Caki2 (cell line): ENCODE results near the gene ZNF93. TPM values are rescaled to one million over a fixed set of nuclear protein-coding genes. Genes with fewer than 3 reads are reported as not detected.
"Not testable (repeated sequence)": the region's sequence is repeated elsewhere in the genome, so short reads cannot be mapped to it uniquely, and the experiment has no call there.

ENCODE experiments used
- DNase-seq: peaks from one replicate; pipeline ENCODE4 v3.0.0-alpha.2; 2015; ENCODE audit warnings: low read depth
- in situ Hi-C: cut with HindIII; loops from 2 replicates; pipeline ENCODE4 v1.10.0; 2016; ENCODE audit warnings: low sequenced_read_pairs, low pct_unique_long_range_greater_than_20kb, mixed read lengths
- total RNA-seq: library from RNA; depleted of rRNA; stranded (reverse); fragments of >200 nt; shearing (Covaris generic); gene quantifications from 2 replicates; pipeline ENCODE4 v1.2.3, GENCODE V29; 2014; ENCODE audit warnings: low replicate concordance; rRNA removed

Gene ZNF93
- 4.5 and 9.0 TPM in 2 replicates for total RNA-seq

GRCh38 chr19:19900729-19901444 lies at the start of gene ZNF93:
TSS of gene ZNF93 (plus strand) at chr19:19900946. CDS start at chr19:19901089, 143 bp downstream.
- in situ Hi-C loops: no loop called here
- DNase-seq: peak; percentile 92

GRCh38 chr19:19851740-19852139 lies 49.0 kb upstream of the ZNF93 start:
- in situ Hi-C loops, DNase-seq: not testable (repeated sequence)

- no peak for DNase-seq
- in situ Hi-C loops: no loop called here
Measured at GRCh38 chr19:19858751-19859150, 42.0 kb upstream of the ZNF93 start.

- in situ Hi-C loops: no loop called here
- no peak for DNase-seq
Measured at GRCh38 chr19:19860756-19861390, 39.9 kb upstream of the ZNF93 start.

GRCh38 chr19:19865750-19866610 lies 34.8 kb upstream of the ZNF93 start, which contains the start of gene ZNF253:
TSS of gene ZNF253 (plus strand) at chr19:19865882. CDS start at chr19:19865997, 115 bp downstream.
- in situ Hi-C loops: no loop called here
- DNase-seq: peak; percentile 94

- in situ Hi-C loops: no loop called here
- DNase-seq: peak; percentile 9
Measured at GRCh38 chr19:19866611-19867248, 34.0 kb upstream of the ZNF93 start.

GRCh38 chr19:19870086-19870485 lies 30.7 kb upstream of the ZNF93 start:
- DNase-seq, in situ Hi-C loops: not testable (repeated sequence)

- in situ Hi-C loops: no loop called here
- no peak for DNase-seq
Measured at GRCh38 chr19:19871932-19872331, 28.8 kb upstream of the ZNF93 start.

GRCh38 chr19:19873381-19873780 lies 27.4 kb upstream of the ZNF93 start:
- in situ Hi-C loops: no loop called here
- no peak for DNase-seq

GRCh38 chr19:19877724-19878123 lies 23.0 kb upstream of the ZNF93 start:
- DNase-seq: no peak
- in situ Hi-C loops: no loop called here

GRCh38 chr19:19884583-19884982 lies 16.2 kb upstream of the ZNF93 start:
- in situ Hi-C loops: no loop called here
- no peak for DNase-seq

- DNase-seq, in situ Hi-C loops: not testable (repeated sequence)
Measured at GRCh38 chr19:19892055-19892941, 8.4 kb upstream of the ZNF93 start.

GRCh38 chr19:19900139-19900728 lies 512 bp upstream of the ZNF93 start:
- DNase-seq: no peak
- in situ Hi-C loops: no loop called here

- in situ Hi-C loops, DNase-seq: not testable (repeated sequence)
Measured at GRCh38 chr19:19907551-19907950, 6.8 kb downstream of the ZNF93 start.

GRCh38 chr19:19909654-19910053 lies 8.9 kb downstream of the ZNF93 start:
- in situ Hi-C loops: no loop called here
- DNase-seq: no peak

- in situ Hi-C loops: no loop called here
- DNase-seq: no peak
Measured at GRCh38 chr19:19911150-19911549, 10.4 kb downstream of the ZNF93 start.

GRCh38 chr19:19914596-19914995 lies 13.8 kb downstream of the ZNF93 start:
- in situ Hi-C loops: no loop called here
- DNase-seq: no peak
